ENCODE measurements around the gene SPINT2. TPM values are rescaled to one million over a fixed set of nuclear protein-coding genes. Genes with fewer than 3 reads are reported as not detected.

The SPINT2 gene
- total RNA-seq, 1 experiment from 2014 or later, result 8.9 TPM

DNA sequence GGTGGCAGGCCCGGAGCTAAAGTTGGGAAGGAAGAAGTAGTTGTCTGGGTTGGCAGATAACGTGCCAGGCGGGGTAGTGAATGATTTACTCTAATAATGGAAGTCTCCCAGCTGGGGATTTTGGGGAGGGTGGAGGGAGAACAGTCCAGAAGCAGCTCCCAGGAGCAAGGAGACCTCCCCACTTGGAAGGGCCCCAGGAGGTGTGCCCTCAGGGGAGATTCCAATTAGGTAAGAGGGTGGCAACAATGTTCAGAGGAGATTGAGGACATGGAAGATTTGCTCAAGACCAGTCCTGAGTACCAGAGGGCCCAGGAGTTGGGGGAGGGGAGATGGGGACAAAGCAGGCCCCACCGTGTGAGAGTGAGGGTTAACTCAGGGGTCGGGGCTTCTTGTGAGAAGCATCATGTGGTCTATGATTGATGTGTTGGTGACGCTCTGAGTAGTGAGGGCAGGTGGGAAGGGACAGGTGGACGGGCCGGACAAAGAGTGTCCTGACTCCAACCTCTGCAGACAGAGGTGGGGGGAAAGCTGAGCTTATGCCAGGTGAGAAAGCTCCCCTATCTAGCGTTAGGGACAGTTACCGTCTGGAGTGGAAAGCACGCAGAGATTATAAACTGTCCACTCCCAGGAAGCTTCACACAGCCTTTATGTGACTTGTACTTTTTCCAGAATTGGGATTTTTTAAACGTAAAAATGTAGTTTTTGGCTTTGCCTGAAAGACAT, 3.5 kb downstream of the SPINT2 start:
- DNase-seq (ENCODE audit: low read depth), result no peak

DNA sequence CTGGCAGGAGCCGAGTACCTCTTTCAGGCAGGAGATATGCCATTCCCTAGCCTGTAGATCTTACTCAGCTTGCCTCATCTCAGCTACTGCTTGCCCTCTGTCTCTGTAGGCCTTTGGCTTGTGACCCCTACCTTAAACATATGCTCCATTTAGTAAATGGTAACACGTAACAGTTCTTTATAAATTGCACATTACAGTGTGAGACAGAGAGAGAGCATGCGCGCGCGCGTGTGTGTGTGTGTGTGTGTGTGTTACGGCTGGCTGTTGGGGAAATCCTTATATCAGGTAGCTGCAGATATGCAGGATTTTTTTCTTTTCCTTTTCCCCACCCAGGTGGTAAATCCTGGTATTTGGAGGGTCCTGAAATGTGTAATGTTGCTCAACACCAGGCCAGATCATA, 4.2 kb downstream of the SPINT2 start:
- no peak for DNase-seq (ENCODE audit: low read depth)

- DNase-seq (ENCODE audit: low read depth), result peak; percentile 83
Observed at GRCh38 chr19:38270587-38271167, 6.3 kb downstream of the SPINT2 start.

GRCh38 chr19:38273499-38273898, 9.1 kb downstream of the SPINT2 start:
- no peak for DNase-seq (ENCODE audit: low read depth)

- DNase-seq (ENCODE audit: low read depth), result no peak
Observed at GRCh38 chr19:38274739-38275138, 10.4 kb downstream of the SPINT2 start.

- no peak for DNase-seq (ENCODE audit: low read depth)
Observed at GRCh38 chr19:38276942-38277517, 12.7 kb downstream of the SPINT2 start.

GRCh38 chr19:38277549-38277948, 13.2 kb downstream of the SPINT2 start:
- DNase-seq (ENCODE audit: low read depth), result no peak

- DNase-seq (ENCODE audit: low read depth), result peak; percentile 70
Observed at GRCh38 chr19:38277969-38278680, 13.8 kb downstream of the SPINT2 start.

DNA sequence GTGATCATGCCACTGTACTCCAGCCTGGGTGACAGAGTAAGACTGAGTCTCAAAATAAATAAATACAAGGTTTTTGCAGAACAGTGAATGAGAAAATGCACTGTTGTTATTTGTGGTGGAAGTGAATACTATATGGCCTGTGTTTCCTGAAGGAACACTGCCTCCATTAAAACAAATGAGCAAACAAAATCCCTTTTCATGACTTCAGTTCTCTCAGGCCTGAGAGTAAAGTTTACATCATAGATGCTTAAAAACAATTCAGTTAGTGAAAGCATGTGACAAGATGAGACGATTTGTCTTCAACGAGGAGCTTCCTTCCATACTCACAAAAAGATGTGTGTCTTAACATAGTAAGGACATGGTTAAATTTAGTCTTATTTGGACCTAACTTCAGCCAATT, 14.4 kb downstream of the SPINT2 start:
- no peak for DNase-seq (ENCODE audit: low read depth)

GRCh38 chr19:38280030-38280921, 15.9 kb downstream of the SPINT2 start:
- no peak for DNase-seq (ENCODE audit: low read depth)

GRCh38 chr19:38281811-38282566, 17.6 kb downstream of the SPINT2 start:
- no peak for DNase-seq (ENCODE audit: low read depth)

- DNase-seq (ENCODE audit: low read depth), result no peak
Observed at GRCh38 chr19:38283271-38283670, 18.9 kb downstream of the SPINT2 start.

DNA sequence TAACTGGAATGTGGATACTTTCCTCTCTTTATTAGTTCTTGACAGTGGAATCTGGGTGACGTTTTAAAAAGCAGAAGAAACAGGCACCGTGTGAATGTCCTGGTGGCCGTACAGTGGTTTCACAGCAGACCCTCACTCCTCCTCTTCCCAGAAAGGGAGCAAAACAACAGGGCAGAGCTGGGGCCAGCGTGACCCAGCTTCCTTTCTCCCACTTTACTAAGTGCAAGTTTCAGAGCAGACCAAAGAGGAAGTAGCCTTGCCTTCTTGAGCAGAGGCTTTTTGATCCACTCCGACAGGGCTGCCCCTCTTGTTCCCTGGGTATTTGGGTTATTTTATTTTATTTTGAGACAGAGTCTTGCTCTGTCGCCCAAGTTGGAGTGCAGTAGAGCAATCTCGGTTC, 20.0 kb downstream of the SPINT2 start:
- no peak for DNase-seq (ENCODE audit: low read depth)

DNA sequence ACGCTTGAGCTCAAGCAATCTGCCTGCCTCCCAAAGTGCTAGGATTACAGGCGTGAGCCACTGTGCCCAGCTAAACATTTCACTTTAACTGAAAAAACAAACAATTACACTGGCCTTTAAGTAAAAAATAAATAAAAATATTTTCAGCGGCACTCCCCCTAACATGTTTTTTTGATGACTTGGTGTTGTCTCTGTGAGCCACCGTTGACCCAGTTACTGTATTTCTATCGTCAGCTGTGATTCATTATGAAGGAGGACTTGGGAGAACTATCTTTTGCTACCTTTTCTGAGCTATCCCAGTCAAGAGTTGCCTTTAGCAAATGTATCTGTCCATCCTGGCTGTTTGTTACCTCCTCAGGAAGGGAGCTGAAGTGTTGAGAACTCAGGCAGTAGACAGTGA, 21.2 kb downstream of the SPINT2 start:
- no peak for DNase-seq (ENCODE audit: low read depth)

GRCh38 chr19:38287604-38288003, 23.2 kb downstream of the SPINT2 start:
- DNase-seq (ENCODE audit: low read depth), result no peak

GRCh38 chr19:38288123-38288855, 23.9 kb downstream of the SPINT2 start:
- no peak for DNase-seq (ENCODE audit: low read depth)

DNA sequence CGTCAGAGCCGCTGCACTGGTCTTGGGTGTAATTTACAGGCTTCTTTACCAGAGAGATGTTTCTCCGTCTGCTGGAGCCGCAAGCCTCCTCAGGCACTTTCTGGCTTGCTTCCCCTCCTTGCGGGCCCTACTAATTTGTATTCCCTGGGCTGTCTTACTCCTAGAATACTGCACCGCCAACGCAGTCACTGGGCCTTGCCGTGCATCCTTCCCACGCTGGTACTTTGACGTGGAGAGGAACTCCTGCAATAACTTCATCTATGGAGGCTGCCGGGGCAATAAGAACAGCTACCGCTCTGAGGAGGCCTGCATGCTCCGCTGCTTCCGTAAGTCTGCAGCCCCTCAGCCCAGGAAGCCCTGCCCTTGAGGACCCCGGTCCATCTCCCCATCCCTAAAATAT, 25.6 kb downstream of the SPINT2 start:
- DNase-seq (ENCODE audit: low read depth), result no peak

- DNase-seq (ENCODE audit: low read depth), result peak; percentile 97
Observed at GRCh38 chr19:38290631-38291147, 26.3 kb downstream of the SPINT2 start.

- no peak for DNase-seq (ENCODE audit: low read depth)
Observed at GRCh38 chr19:38291855-38292254, 27.5 kb downstream of the SPINT2 start.

DNA sequence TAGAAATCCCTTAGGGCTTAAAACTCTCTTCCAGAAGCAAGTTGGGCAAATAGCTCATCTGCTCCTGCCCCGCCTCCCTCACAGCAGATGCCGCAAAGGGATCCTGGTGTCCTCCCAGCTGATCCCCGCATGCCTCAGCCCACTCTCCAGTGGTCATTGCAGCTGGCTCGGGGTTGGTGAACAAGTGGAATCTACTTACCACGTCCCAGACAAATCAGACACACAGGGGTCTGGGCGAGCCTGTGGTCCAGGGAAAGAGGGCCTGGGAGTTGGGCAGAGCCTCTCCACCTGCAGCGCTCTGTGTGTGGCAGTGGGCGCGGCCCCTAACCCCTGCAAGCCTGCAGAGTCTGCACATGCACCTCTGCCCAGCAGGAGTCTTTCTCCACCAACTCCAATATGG, 28.9 kb downstream of the SPINT2 start:
- DNase-seq (ENCODE audit: low read depth), result no peak
